ACC112 (cell line): ENCODE measurements around the gene UBASH3A.

Experiments
- H2AFZ ChIP-seq: fragments of 200-600 bp; sonication (generic); one replicate; pipeline ENCODE4 v1.6.0; 2017; ENCODE audit warnings: antibody characterized with exemption, low read length; ENCODE audit not compliant: unreplicated experiment
- H3K27ac ChIP-seq: fragments of 200-600 bp; sonication (generic); 2 replicates; pipeline ENCODE4 v1.5.1; 2014; ENCODE audit warnings: low read depth, mild to moderate bottlenecking, antibody characterized with exemption, low read length, moderate library complexity
- H3K27me3 ChIP-seq: fragments of 200-600 bp; sonication (generic); 2 replicates; pipeline ENCODE4 v1.6.1; 2014; ENCODE audit warnings: mild to moderate bottlenecking, antibody characterized with exemption, low read length, moderate library complexity, mixed read lengths; ENCODE audit not compliant: insufficient read depth
- H3K36me3 ChIP-seq: fragments of 200-600 bp; sonication (generic); 2 replicates; pipeline ENCODE4 v1.6.1; 2016; ENCODE audit warnings: mild to moderate bottlenecking, antibody characterized with exemption, low read length, moderate library complexity, mixed read lengths; ENCODE audit not compliant: insufficient read depth
- H3K4me1 ChIP-seq: fragments of 200-600 bp; sonication (generic); one replicate; pipeline ENCODE4 v1.6.1; 2016; ENCODE audit warnings: low read length, mixed read lengths; ENCODE audit not compliant: insufficient read depth, unreplicated experiment, control insufficient read depth
- H3K4me3 ChIP-seq: fragments of 200-600 bp; sonication (generic); 2 replicates; pipeline ENCODE4 v1.5.1; 2014; ENCODE audit warnings: mild to moderate bottlenecking, low read depth, low read length
- H3K79me2 ChIP-seq: fragments of 200-600 bp; sonication (generic); one replicate; pipeline ENCODE4 v1.6.0; 2016; ENCODE audit warnings: low read length; ENCODE audit not compliant: control insufficient read depth, unreplicated experiment, insufficient read depth

Gene UBASH3A

DNA sequence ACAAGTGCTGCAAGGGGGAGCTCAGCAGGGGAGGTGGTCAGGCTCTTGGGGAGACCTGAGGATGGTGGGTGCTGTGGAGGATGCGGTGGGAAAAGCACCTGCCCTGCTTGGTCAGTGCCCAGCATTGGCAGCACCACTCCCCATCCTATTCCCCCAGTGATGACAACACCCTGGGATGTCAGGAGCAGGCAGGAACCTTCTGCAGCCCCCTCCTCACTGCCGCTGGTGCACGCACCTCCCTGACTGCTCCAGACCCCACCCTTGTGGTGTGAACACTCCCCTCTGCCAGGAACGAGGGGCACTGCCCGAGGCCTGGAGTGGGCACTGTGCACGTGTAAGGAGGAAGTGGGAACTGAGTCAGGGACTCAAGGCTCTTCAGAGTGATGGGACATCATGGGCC lies 20.4 kb upstream of the UBASH3A start:
- Histone ChIP-seq H3K27me3 (peaks cover 59% of the 10 kb centered on the region), H3K27ac (no peak overlapping the region), H3K4me1 (no peaks in the 10 kb centered on the region), H2AFZ (no peak overlapping the region), H3K79me2 (no peaks in the 10 kb centered on the region), H3K36me3 (no peaks in the 10 kb centered on the region), H3K4me3 (no peak overlapping the region)

DNA sequence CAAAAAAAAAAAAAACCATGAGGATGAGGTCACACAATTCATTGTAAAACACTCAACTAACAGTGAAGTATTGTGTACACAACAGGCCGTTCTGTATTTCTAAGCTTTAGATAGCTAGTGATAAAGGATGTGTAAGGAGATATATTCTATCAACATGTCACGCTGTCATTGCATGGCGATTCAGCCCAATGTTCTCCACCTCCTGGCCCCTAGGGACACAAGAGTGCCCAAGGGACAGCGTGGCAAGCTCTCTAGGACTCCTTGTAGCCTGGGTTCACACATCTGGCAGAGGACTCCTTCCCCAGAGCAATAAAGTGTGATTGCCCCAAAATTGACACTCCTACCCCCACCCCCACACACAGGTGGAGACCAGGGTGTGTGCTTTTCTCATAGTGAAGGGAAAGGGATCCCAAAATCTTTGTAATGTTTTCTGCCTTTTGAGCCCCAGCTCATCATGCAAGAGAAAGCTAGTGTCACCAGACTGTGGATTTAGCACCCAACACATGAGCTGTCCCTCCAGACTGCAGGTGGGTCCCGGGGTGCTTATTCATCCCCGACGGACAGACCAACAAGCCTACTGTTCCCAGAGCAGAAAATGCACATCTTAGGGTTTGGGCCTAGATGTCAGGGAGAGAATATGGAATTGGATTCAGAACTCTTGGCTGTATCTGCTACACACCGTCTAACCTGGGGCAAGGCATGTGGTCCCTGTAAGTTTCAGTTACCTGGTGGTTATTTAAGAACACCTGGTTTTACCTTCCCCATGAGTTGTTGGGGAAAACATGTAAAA lies 19.4 kb upstream of the UBASH3A start:
- H3K4me1 ChIP-seq = no peaks in the 10 kb centered on the region
- no peaks in the 10 kb centered on the region for H3K79me2 ChIP-seq
- peaks cover 65% of the 10 kb centered on the region for H3K27me3 ChIP-seq
- no peaks in the 10 kb centered on the region for H3K36me3 ChIP-seq
- no peak overlapping the region for H3K27ac ChIP-seq
- H2AFZ ChIP-seq = no peak overlapping the region
- H3K4me3 ChIP-seq = no peak overlapping the region

DNA sequence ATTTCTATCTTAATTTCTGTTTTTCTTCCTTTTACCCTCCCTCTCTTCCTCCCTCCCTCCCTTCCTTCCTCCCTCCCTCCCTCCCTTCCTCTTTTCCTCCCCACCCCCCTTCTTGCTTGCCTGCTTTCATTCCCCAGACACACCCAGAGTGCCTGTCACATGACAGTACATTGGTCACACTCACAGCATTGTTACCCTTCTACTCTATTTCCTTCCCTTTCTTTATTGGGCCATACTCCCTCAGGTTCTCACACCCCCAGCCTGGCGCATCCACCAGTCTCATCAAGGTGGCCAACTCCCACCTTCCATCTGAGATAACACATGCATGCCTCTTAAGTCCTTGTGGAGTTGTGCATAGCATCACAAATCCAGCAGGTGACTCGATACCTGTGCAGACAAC lies 18.7 kb upstream of the UBASH3A start:
- no peak overlapping the region for H2AFZ ChIP-seq
- no peak overlapping the region for H3K27ac ChIP-seq
- peaks cover 65% of the 10 kb centered on the region for H3K27me3 ChIP-seq
- no peak overlapping the region for H3K4me3 ChIP-seq
- H3K79me2 ChIP-seq = no peaks in the 10 kb centered on the region
- H3K36me3 ChIP-seq = no peaks in the 10 kb centered on the region
- H3K4me1 ChIP-seq = no peaks in the 10 kb centered on the region

DNA sequence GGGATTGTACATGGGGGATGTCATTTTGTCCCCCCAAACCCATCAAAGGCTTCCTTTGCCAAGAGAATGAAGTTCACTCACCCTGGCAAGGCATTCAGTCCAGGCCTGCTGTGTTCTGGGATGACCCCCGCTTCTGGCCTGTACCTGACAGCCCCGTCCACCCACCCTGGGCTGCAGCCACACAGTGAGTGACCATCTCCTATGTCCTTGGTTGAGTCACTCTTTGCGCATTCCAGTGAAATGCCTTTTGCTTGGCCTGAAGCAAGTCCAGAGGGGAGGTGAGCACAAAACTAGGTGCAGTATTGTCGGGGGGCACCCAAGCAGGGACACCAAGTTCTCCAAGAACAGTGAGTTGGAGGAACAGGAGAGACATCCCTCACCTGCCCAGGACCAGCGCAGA lies 18.1 kb upstream of the UBASH3A start:
- no peak overlapping the region for H3K27ac ChIP-seq
- no peak overlapping the region for H2AFZ ChIP-seq
- H3K4me3 ChIP-seq = no peak overlapping the region
- H3K27me3 ChIP-seq = peaks cover 64% of the 10 kb centered on the region
- H3K79me2 ChIP-seq = no peaks in the 10 kb centered on the region
- H3K4me1 ChIP-seq = no peaks in the 10 kb centered on the region
- no peaks in the 10 kb centered on the region for H3K36me3 ChIP-seq

DNA sequence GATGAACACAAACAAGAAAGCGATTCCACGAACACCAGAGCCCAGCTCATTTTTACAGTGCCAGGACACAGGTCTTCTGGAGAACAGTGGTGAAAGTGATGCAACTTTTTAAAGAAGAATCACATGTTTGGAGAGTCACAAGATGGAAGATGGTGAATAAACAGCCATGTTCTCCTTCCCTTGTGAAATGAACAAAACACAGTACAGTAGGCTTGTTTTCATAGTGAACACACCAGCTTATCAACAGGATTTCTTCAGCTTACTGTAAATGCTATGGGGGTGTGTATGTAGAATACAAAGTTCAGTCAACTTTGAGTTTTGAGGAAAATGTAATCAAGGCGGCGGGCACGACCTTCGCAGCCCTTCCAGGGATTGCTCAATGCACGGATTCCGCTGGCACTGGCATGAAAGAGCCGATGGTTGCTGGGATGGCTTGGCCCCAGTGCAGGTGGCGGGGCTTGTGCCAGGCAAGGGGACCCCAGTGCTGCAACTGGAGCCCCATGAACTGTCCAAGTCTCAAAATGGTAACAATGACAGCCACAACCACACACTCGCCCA lies 17.6 kb upstream of the UBASH3A start:
- H3K79me2 ChIP-seq = no peaks in the 10 kb centered on the region
- H3K4me1 ChIP-seq = no peaks in the 10 kb centered on the region
- H3K4me3 ChIP-seq = no peak overlapping the region
- H3K27me3 ChIP-seq = peaks cover 65% of the 10 kb centered on the region
- no peaks in the 10 kb centered on the region for H3K36me3 ChIP-seq
- no peak overlapping the region for H3K27ac ChIP-seq
- H2AFZ ChIP-seq = no peak overlapping the region

DNA sequence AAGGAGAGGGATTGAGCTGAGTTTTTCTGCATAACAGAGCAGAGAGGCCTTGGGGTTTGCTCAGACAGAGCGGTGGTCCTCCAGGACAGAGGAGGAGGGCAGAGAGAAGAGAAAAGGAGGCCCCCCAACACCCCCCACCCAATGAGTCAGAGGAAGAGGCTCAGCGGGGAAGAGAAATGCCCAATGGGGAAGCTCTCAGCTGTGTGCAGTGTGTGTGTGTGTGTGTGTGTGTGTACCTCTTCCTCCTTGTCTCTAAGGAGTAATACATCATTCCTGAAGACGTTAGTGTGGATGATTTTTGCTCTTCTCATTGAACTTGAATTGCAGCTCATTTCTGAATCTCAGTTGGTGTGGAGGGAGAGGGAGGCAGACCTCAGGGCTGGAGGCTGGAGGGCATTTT lies 16.5 kb upstream of the UBASH3A start:
- H3K79me2 ChIP-seq = no peaks in the 10 kb centered on the region
- H3K4me1 ChIP-seq = no peaks in the 10 kb centered on the region
- H2AFZ ChIP-seq = no peak overlapping the region
- H3K27me3 ChIP-seq = peaks cover 67% of the 10 kb centered on the region
- H3K27ac ChIP-seq = no peak overlapping the region
- no peaks in the 10 kb centered on the region for H3K36me3 ChIP-seq
- H3K4me3 ChIP-seq = no peak overlapping the region

DNA sequence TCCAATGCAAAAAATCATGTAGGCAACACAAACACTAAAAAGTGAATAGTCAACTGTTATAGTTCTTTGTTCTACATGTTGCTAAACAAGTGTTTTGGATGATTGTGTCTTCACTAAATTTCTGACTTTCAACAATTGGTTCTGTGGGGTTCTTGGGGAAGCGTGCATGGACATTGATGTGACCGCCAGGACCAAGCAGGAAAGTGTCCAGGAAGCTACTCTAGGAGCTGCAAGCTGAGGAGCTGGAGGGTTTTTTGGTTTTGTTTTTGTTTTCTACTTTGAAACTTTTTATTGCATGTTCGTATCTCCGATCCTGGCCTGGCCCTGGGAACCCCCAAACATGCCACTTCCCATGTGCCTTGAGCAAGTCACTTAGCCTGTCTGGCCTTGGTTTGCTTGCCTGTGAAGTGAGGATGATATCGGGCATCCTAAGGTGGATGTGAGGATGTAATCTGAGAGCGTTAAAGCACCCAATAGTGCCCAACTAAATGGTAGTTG lies 15.8 kb upstream of the UBASH3A start:
- H2AFZ ChIP-seq = no peak overlapping the region
- no peaks in the 10 kb centered on the region for H3K36me3 ChIP-seq
- H3K27ac ChIP-seq = no peak overlapping the region
- peaks cover 75% of the 10 kb centered on the region for H3K27me3 ChIP-seq
- H3K4me1 ChIP-seq = no peaks in the 10 kb centered on the region
- H3K4me3 ChIP-seq = no peak overlapping the region
- H3K79me2 ChIP-seq = no peaks in the 10 kb centered on the region

DNA sequence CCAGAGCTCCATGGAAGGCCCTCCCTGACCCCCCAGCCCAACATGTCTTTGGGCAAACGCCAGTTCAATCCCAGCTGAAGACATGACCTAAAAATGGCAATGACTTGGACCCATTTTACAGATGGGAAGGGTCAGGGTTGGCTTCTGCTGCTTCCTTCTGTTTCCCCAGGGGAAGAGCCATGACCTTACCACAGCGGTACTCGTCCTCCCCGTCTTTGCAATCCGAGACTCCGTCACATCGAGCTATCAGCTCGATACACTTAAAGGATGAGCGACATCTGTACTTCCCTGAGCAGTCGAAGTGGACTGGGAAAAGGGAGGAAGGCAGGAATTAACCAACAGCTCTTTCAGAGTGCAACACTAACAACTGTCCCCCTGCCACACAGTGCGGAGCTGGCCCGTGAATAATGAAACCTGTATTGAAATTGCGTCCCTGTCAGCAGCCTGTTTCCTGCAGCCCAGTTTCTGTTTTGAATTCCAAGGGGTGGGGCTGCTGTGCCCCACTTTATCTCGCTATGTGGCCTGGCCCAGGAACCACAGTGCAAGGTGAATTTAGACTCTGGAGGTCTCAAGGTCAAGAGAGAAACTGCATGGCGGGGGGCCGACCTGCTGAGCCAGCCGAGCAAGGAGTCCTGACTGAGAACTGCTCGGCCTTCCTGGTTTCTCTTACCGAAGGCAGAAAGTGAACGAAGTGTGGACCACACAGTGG lies 14.8 kb upstream of the UBASH3A start:
- Histone ChIP-seq H3K27me3 (peaks cover 85% of the 10 kb centered on the region), H3K36me3 (no peaks in the 10 kb centered on the region), H3K4me1 (no peaks in the 10 kb centered on the region), H2AFZ (no peak overlapping the region), H3K27ac (no peak overlapping the region), H3K4me3 (no peak overlapping the region), H3K79me2 (no peaks in the 10 kb centered on the region)

DNA sequence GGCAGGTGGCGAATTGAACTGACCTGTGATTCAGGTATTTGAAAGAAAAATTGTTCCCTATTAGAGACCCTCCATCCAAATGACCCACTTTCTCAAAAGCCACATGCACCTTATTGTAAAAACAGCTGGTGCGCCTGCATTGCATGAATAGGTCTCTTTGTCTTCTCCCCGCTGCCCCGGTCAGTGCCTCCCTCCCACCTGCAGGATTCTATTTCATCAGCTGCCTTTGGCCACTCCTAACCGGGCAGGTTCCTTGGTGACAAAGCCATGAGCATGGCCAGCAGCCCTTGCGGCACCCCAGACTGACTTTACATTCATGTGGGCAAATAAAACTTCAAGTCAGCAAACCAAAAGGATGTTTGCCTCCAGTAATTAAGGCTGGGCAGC lies 14.3 kb upstream of the UBASH3A start:
- Histone ChIP-seq H3K27ac (no peak overlapping the region), H3K4me1 (no peaks in the 10 kb centered on the region), H3K27me3 (peaks cover 89% of the 10 kb centered on the region), H3K36me3 (no peaks in the 10 kb centered on the region), H2AFZ (no peak overlapping the region), H3K79me2 (no peaks in the 10 kb centered on the region), H3K4me3 (no peak overlapping the region)

DNA sequence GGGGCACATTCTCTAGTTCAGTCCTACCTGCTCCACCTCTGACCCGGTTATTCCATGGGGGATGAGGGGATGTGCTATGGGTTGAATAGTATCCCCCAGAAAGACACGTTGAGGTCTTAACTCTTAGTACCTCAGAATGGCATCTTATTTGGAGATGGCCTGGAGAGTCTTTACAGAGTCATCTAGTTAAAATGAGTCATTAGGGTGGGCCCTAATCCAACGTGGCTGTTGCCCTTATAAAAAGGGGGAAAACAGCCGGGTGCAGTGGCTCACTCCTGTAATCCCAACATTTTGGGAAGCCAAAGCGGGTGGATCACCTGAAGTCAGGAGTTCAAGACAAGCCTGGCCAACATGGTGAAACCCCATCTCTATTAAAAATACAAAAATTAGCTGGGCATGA lies 13.5 kb upstream of the UBASH3A start:
- Histone ChIP-seq H3K27ac (no peak overlapping the region), H3K4me1 (no peaks in the 10 kb centered on the region), H3K79me2 (no peaks in the 10 kb centered on the region), H3K36me3 (no peaks in the 10 kb centered on the region), H3K27me3 (peaks cover 94% of the 10 kb centered on the region), H3K4me3 (no peak overlapping the region), H2AFZ (no peak overlapping the region)

DNA sequence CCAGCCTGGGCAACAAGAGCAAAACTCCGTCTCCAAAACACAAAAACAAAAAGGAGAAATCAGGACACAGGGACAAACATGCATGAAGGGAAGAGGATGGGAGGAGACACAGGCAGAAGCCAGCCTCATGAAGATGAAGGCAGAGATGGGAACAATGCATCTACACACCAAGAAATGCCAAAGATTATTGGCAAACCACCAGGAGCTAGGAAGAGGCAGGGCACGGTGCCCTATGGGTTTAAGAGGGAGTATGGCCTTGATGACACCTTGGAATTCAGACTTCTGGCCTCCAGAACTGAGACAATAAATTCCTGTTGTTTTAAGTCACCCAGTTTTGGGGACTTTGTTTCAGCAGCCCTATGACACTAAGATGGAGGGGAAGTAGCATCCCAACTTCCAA lies 13.0 kb upstream of the UBASH3A start:
- Histone ChIP-seq H3K27me3 (peaks cover 93% of the 10 kb centered on the region), H3K4me1 (no peaks in the 10 kb centered on the region), H3K36me3 (no peaks in the 10 kb centered on the region), H3K79me2 (no peaks in the 10 kb centered on the region), H3K27ac (no peak overlapping the region), H3K4me3 (no peak overlapping the region), H2AFZ (no peak overlapping the region)
